Activated T-helper 2 cell treated with anti-CD3 and anti-CD28 coated beads, Interferon-gamma antibody, Interleukin-2, Interleukin-4, amounts not matched to agents 10 μg/mL and 5 μg/mL and 100 μg/mL, durations not matched to agents 14 hours and 24 hours and 36 hours (primary cell): ENCODE results near the gene HACE1. TPM values are rescaled to one million over a fixed set of nuclear protein-coding genes. Genes with fewer than 3 reads are reported as not detected.
"Not testable (repeated sequence)": the region's sequence is repeated elsewhere in the genome, so short reads cannot be mapped to it uniquely, and the experiment has no call there.

ENCODE experiments used
- DNase-seq: peaks from one replicate; pipeline ENCODE4 v3.0.0; 2021; ENCODE audit warnings: low spot score
- H3K27ac Mint-ChIP-seq: one replicate; pipeline ENCODE4 v1.8.0; 2021; ENCODE audit warnings: mixed read lengths
- H3K27me3 Mint-ChIP-seq: one replicate; pipeline ENCODE4 v1.8.0; 2021; ENCODE audit warnings: low read depth, mixed read lengths
- H3K36me3 Mint-ChIP-seq: one replicate; pipeline ENCODE4 v1.8.0; 2021; ENCODE audit warnings: low read depth, mixed read lengths
- H3K4me1 Mint-ChIP-seq: one replicate; pipeline ENCODE4 v1.8.0; 2021; ENCODE audit warnings: low read depth, mixed read lengths
- H3K4me3 Mint-ChIP-seq: one replicate; pipeline ENCODE4 v1.8.0; 2021; ENCODE audit warnings: low read depth, mild to moderate bottlenecking, moderate library complexity, mixed read lengths
- H3K9me3 Mint-ChIP-seq: one replicate; pipeline ENCODE4 v1.8.0; 2021; ENCODE audit warnings: mixed read lengths
- intact Hi-C: fragments of 100-400 bp; cut with micrococcal nuclease; formaldehyde crosslinking; loops from one replicate; pipeline ENCODE4 v1.15.1; 2023
- total RNA-seq: library from RNA; stranded (reverse); gene quantifications from 2 replicates; pipeline ENCODE4 v1.2.3, GENCODE V29; 2022

Gene HACE1, protein sequence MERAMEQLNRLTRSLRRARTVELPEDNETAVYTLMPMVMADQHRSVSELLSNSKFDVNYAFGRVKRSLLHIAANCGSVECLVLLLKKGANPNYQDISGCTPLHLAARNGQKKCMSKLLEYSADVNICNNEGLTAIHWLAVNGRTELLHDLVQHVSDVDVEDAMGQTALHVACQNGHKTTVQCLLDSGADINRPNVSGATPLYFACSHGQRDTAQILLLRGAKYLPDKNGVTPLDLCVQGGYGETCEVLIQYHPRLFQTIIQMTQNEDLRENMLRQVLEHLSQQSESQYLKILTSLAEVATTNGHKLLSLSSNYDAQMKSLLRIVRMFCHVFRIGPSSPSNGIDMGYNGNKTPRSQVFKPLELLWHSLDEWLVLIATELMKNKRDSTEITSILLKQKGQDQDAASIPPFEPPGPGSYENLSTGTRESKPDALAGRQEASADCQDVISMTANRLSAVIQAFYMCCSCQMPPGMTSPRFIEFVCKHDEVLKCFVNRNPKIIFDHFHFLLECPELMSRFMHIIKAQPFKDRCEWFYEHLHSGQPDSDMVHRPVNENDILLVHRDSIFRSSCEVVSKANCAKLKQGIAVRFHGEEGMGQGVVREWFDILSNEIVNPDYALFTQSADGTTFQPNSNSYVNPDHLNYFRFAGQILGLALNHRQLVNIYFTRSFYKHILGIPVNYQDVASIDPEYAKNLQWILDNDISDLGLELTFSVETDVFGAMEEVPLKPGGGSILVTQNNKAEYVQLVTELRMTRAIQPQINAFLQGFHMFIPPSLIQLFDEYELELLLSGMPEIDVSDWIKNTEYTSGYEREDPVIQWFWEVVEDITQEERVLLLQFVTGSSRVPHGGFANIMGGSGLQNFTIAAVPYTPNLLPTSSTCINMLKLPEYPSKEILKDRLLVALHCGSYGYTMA
- 19.0 and 19.2 TPM in 2 replicates for total RNA-seq

DNA sequence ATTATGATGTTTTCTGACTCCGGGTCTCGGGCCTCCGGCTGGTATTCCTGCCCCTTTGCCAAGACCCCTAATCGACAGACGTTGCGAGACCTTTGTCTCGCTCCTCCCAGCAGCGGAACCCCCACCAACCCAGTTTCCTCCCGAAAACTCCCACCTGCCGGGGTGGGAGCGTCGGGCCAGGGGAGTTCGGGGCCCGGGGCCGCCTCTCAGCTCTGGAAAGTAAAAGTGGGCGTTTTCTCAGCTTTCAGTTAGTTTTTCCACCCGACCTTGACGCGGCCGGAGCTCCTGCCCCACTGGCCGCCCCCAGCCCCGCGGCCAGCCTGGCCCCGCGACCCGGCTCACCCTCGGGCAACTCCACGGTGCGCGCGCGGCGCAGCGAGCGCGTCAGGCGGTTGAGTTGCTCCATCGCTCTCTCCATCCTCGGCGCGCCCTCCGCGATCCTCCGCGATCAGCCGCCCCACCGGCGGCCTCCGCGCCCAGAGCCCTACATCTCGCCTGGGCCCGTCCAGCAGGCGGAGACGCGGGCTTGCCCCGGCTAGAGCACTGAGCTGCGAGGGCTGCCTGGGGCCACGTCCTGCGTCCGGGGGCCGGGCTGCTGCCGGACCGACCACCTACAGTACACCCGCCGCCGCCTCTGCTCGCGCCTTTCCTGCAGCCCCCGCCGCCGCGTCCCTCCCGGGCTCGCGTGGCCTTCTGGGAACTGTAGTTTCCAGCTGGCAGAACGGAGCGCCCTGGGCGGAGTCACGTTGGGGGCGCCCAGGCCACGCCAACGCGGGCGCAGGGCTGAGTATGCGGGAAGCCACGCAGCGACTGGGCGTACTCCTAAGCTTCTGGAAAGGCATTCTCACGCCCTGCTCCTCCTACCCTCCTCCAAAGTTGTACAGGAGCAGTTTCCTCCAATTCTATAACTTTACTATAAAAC, at the start of gene HACE1:
Gene HACE1, minus strand, starts transcription at position 695 of the 922 bp plus-strand sequence. Its CDS starts 277 bp downstream, at position 418.
- intact Hi-C loops: loop anchor here (1.0 to 5.0 kb wide), 2 partner anchors 70 to 177 kb away; no protein-coding TSS in a partner anchor
- H3K4me1 Mint-ChIP-seq: peaks cover 22% of the 10 kb centered on the region
- peaks cover 2% of the 10 kb centered on the region for H3K27me3 Mint-ChIP-seq
- H3K36me3 Mint-ChIP-seq: peaks cover 5% of the 10 kb centered on the region
- peak within 1 kb of the TSS; percentile 94 for H3K4me3 Mint-ChIP-seq
- H3K27ac Mint-ChIP-seq: peak within 1 kb of the TSS; percentile 82
- DNase-seq: peak; percentile 84
- no peaks in the 10 kb centered on the region for H3K9me3 Mint-ChIP-seq

DNA sequence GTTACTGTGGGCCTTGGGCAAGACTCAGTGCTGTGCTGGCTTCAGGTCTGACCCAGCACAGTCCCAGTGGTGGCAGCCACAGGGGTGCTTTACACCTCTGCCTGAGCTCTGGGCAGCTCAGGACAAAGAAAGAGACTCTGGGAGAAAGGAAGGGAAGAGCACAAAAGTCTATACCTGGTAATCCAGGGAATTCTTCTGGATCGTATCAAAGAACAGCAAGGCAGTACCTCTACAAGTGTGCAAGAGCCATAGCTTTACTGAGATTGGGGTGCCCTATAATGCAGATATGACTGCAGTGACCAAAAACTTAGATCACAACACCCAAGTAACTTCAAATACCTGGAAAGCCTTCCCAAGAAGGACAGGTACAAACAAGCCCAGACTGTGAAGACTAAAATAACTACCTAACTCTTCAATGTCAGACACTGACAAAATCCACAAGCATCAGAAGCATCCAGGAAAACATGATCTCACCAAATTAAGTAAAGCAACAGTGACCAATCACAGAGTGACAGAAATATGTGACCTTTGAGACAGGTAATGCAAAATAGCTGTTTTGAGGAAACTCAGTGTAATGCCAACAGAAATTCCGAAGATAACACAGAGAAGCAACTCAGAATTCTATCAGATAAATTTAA, 49.3 kb upstream of the HACE1 start:
- intact Hi-C loops: no loop called here
- Mint-ChIP-seq H3K4me3 (no peak overlapping the region), H3K27me3 (peaks cover 3% of the 10 kb centered on the region), H3K4me1 (no peaks in the 10 kb centered on the region), H3K36me3 (no peaks in the 10 kb centered on the region), H3K27ac (no peak overlapping the region), H3K9me3 (no peaks in the 10 kb centered on the region)
- DNase-seq: no peak

DNA sequence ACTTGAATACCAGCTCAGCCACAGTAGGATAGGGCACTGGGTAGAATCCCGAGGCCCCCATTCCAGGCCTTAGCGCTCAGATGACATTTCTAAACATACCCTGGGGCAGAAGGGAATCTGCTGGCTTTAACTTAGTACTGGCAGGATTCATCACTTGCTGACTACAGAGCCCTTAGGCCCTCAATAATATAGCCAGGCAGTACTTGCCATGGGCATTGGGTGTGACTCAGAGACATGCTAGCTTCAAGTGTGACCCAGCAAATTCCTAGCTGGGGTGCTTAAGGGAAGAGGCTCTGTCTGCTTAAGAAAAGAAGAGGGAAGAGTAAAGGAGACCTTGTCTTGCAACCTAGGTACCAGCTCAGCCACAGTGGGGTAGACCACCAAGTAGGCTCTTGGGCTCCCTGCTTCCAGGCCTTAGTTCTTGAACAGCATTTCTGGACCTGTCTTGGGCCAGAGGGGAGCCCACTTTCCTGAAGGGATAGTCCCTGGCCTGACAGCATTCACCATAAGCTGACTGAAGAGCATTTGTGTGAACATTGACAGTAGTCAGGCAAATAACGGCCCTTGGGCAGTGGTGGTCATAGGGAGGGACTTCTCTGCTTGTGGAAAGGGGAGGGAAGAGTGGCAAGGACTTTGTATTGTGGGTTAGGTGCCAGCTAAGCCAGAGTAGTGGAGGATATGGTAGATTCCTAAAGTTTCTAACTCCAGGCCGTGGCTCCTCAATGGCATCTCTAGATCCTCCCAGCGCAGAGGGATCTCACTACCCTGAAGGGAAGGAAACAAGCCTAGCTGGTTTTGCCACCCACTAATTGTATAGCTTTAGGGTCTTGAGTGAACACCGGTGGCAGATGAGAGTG, 48.5 kb upstream of the HACE1 start:
- intact Hi-C loops: no loop called here
- H3K27me3 Mint-ChIP-seq: peaks cover 3% of the 10 kb centered on the region
- H3K27ac Mint-ChIP-seq: no peak overlapping the region
- H3K9me3 Mint-ChIP-seq: no peaks in the 10 kb centered on the region
- no peak overlapping the region for H3K4me3 Mint-ChIP-seq
- DNase-seq: no peak
- no peaks in the 10 kb centered on the region for H3K4me1 Mint-ChIP-seq
- no peaks in the 10 kb centered on the region for H3K36me3 Mint-ChIP-seq

DNA sequence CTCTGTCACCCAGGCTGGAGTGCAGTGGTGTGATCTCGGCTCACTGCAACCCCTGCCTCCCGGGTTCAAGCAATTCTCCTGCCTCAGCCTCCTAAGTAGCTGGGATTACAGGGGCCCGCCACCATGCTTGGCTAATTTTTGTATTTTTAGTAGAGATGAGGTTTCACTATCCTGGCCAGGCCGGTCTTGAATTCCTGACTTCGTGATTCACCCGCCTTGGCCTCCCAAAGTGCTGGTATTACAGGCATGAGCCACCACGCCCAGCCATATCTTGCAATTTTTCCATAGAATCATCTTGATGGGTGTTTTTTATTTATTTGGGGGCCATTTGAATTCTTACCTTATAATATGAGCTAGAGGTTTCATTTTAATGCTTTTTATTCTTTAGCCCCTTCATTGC, 39.2 kb upstream of the HACE1 start:
- DNase-seq, H3K4me3 Mint-ChIP-seq, H3K9me3 Mint-ChIP-seq, H3K27me3 Mint-ChIP-seq, H3K4me1 Mint-ChIP-seq, intact Hi-C loops, H3K36me3 Mint-ChIP-seq, H3K27ac Mint-ChIP-seq: not testable (repeated sequence)

DNA sequence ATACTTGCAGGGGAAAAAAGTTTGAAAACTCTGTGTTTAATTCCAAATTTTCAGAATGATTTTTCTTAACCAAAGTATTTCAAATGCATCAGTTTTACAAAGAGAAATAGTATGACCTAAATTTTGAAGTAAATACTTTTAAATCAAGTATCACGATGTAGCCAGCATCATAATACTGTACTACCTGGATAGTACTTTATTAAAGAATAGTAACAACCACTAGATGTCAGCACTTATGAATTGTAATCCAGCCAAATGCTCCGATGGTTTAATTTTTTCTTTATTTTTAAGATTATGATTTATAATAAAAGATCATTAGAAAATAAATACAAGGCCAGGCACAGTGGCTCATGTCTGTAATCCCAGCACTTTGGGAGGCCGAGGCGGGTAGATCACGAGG, 37.2 kb upstream of the HACE1 start:
- H3K9me3 Mint-ChIP-seq: no peaks in the 10 kb centered on the region
- no peaks in the 10 kb centered on the region for H3K36me3 Mint-ChIP-seq
- peaks cover 2% of the 10 kb centered on the region for H3K27me3 Mint-ChIP-seq
- H3K4me3 Mint-ChIP-seq: no peak overlapping the region
- no peak overlapping the region for H3K27ac Mint-ChIP-seq
- H3K4me1 Mint-ChIP-seq: no peaks in the 10 kb centered on the region
- DNase-seq: no peak
- intact Hi-C loops: no loop called here

DNA sequence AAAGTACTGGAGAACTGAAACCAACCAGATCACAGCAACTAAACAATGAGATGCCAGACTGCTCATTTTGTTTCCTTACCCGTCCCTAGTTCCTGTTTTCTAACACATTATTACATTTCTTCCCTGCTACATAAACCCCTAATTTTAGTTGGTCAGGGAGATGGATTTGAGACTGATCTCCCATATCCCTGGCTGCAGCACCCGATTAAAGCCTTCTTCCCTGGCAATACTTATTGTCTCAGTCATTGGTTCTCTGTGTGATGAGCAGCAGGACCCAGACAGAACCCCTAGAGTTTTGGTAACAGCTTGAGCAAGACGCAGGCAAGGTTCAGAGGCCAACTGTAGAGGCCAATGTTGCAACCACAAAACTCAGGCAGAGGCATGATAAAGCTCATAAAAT, 28.3 kb upstream of the HACE1 start:
- H3K9me3 Mint-ChIP-seq: peaks cover 8% of the 10 kb centered on the region
- intact Hi-C loops: no loop called here
- no peak for DNase-seq
- H3K36me3 Mint-ChIP-seq: no peaks in the 10 kb centered on the region
- H3K27ac Mint-ChIP-seq: no peak overlapping the region
- no peaks in the 10 kb centered on the region for H3K4me1 Mint-ChIP-seq
- no peak overlapping the region for H3K4me3 Mint-ChIP-seq
- peaks cover 2% of the 10 kb centered on the region for H3K27me3 Mint-ChIP-seq

DNA sequence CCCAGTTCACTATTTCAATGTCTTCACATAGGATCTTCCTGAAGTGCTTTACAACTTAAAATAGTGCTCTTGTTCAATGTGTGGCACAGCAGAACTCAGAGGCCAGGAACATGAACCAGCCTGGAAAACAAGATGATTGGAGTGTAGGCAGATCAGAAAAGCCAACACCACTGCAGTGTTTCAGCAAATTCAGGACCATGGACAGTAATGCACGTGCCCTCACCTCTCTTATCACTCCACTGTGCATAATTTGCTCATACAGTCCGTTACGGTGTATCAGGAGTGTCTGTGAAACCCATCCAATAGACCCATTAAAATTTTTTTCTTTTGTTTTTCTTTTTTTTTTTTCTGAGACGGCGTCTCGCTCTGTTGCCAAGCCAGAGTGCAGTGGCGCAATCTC, 27.6 kb upstream of the HACE1 start:
- no peaks in the 10 kb centered on the region for H3K4me1 Mint-ChIP-seq
- H3K4me3 Mint-ChIP-seq: no peak overlapping the region
- intact Hi-C loops: no loop called here
- peaks cover 2% of the 10 kb centered on the region for H3K27me3 Mint-ChIP-seq
- H3K27ac Mint-ChIP-seq: no peak overlapping the region
- H3K9me3 Mint-ChIP-seq: peaks cover 8% of the 10 kb centered on the region
- no peaks in the 10 kb centered on the region for H3K36me3 Mint-ChIP-seq
- no peak for DNase-seq

DNA sequence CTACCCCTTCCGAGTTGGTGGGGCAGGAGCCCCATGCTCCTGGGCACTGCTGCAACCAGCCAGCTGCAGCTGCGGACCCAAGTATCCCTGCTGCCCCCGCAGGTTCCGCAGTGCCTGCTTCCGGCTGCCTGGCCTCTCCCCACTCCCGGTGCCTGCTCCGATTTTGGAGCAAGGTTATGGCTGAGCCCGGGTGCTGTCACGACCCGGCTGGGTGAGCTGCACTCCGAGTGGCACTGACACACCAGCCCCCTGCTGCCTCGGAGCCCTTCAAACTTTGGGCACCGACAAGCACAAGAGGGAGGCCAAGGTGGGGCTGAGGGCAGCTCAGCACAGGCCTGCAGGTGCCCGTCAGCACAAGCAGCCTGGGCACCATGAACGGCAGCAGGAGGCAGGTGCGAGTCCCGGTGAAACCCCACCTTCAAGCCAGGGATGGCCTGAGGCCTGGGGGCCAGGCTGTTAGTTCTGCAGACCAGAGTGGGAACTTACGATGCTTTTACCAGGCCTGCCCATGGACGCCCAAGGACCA, 25.9 kb upstream of the HACE1 start:
- H3K9me3 Mint-ChIP-seq: peaks cover 8% of the 10 kb centered on the region
- DNase-seq: no peak
- H3K36me3 Mint-ChIP-seq: no peaks in the 10 kb centered on the region
- no peak overlapping the region for H3K4me3 Mint-ChIP-seq
- peaks cover 2% of the 10 kb centered on the region for H3K27me3 Mint-ChIP-seq
- intact Hi-C loops: no loop called here
- H3K27ac Mint-ChIP-seq: no peak overlapping the region
- H3K4me1 Mint-ChIP-seq: no peaks in the 10 kb centered on the region

DNA sequence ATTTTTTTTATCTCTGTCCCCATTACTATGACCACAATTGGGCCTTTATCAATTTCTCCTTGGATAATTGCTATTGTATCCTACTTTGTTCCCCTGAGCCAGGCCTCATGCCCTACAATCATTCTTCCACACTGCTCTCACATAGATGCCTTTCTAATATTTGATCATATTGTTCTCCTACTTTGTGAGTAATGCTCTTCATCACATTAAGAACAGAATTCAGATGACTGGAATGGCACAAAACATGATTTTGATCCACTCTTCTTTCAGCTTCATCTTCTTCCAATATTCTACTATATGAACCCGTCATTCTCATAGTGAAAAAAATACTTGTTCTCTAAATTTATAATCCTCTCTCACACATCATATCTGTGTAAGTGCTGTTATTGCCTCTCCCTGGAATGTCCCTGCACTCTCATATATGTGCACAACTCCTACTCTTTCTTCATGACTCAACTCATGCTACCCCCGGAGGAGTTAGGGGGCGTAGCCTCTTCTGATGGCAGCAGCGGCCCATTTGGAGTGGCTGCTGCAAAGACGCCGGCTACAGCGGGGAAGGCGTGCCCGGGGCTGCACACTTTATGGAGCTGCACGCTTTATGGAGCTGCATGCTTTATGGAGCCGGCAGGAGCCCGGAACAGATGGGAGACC, 25.3 kb upstream of the HACE1 start:
- no peak for DNase-seq
- Mint-ChIP-seq H3K27ac (no peak overlapping the region), H3K36me3 (no peaks in the 10 kb centered on the region), H3K27me3 (peaks cover 2% of the 10 kb centered on the region), H3K9me3 (peaks cover 8% of the 10 kb centered on the region), H3K4me1 (no peaks in the 10 kb centered on the region), H3K4me3 (no peak overlapping the region)
- intact Hi-C loops: no loop called here

DNA sequence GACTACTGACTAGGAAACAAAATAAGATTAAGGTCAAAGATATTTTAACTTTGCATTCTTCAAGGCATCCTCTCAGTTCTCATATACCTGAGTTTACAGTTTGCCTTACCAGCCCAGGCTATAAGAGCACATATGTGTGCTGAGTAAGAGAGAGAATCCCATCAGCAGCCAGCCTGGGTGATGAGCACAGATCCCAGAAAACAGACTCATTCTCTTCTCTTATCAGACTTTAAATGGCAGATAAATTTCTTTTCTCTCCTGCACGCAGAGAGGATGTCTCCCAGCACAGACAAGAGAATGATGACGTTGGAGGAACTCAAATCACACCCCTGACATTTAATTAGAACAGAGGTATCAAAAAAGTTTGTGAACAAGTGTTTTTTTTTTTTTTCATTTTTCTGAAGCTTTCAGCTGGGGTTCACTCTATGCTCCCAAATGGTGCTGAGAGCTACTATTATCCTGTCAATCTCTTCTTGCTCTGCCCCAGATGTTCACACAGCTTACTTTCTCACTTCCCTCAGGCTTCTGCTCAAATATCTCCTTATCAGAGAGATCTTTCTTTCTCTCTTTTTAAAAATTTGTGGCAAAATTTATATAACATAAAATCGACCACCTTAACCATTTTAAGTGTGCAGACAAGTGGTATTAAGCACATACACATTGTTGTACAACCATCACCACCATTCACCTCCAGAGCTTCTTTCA, 22.4 kb upstream of the HACE1 start:
- no peak for DNase-seq
- H3K4me1 Mint-ChIP-seq: no peaks in the 10 kb centered on the region
- H3K36me3 Mint-ChIP-seq: no peaks in the 10 kb centered on the region
- peaks cover 2% of the 10 kb centered on the region for H3K27me3 Mint-ChIP-seq
- H3K9me3 Mint-ChIP-seq: no peaks in the 10 kb centered on the region
- intact Hi-C loops: no loop called here
- no peak overlapping the region for H3K4me3 Mint-ChIP-seq
- no peak overlapping the region for H3K27ac Mint-ChIP-seq
